K562 (cell line): ENCODE data around the gene MTOR. TPM values are rescaled to one million over a fixed set of nuclear protein-coding genes. Genes with fewer than 3 reads are reported as not detected.

ENCODE experiments used
- ATAC-seq: fragments of 200-7000 bp; cut with Tn5 transposase; 3 replicates; pipeline ENCODE4 v1.9.1; 2020; ENCODE audit warnings: moderate library complexity
- BruUV-seq: library from RNA; stranded (reverse); fragments of 400-500 nt; replicated peaks from 2 replicates; lab custom pipeline; 2021; lab: Mats Ljungman, UMichigan
- CTCF ChIA-PET: fragments of 300-600 bp; formaldehyde crosslinking; extraction: SDS; loops from one replicate; lab custom pipeline; 2021; ENCODE audit warnings: low intra/inter-chr PET ratio; lab: Yijun Ruan, JAX
- POLR2A ChIA-PET: fragments of 300-600, 350-650 bp; sonication (Branson Sonifier 250); formaldehyde crosslinking; extraction: SDS; loops from one replicate; lab custom pipeline; 2021; ENCODE audit warnings: antibody characterized with exemption, inconsistent platforms; lab: Yijun Ruan, JAX
- DNase-seq, 4 experiments: peaks; one replicate each; pipeline versions ENCODE4 v3.0.0 to v3.0.0-alpha.2; 2011 to 2018; ENCODE audit warnings: low spot score in 3 of 4, mixed read lengths in 3 of 4; ENCODE audit errors: extremely low read depth in 1 of 4
- FAIRE-seq: peaks from 2 replicates; lab custom pipeline; 2011; peaks lifted over from hg19 to GRCh38; lab: Jason Lieb, UNC
- H2AFZ ChIP-seq: 2 replicates; pipeline ENCODE4 v1.6.0; 2011; ENCODE audit warnings: low read depth, low read length, control low read depth, inconsistent platforms
- H3K27ac ChIP-seq: fragments of 200-600 bp; 3 replicates; pipeline ENCODE4 v1.8.0; 2011; ENCODE audit warnings: low read depth, mild to moderate bottlenecking, control low read depth, inconsistent platforms, low read length, moderate library complexity, mixed read lengths; ENCODE audit errors: extremely low read depth
- H3K27me3 ChIP-seq, 2 experiments: fragments of 300-600 bp in 1 of 2; 2 replicates in 1 of 2; 3 replicates in 1 of 2; pipeline versions ENCODE4 v1.6.0 to v1.8.0; 2011; ENCODE audit warnings: inconsistent platforms in 2 of 2, low read length in 2 of 2, mild to moderate bottlenecking in 1 of 2, mixed read lengths in 1 of 2, moderate library complexity in 1 of 2; ENCODE audit not compliant: control insufficient read depth in 2 of 2, insufficient read depth in 2 of 2
- H3K36me3 ChIP-seq: fragments of 300-600 bp; 3 replicates; pipeline ENCODE4 v1.8.0; 2011; ENCODE audit warnings: mild to moderate bottlenecking, low read length, inconsistent platforms; ENCODE audit not compliant: control insufficient read depth, insufficient read depth
- H3K4me1 ChIP-seq, 2 experiments: fragments of 200-600 bp in 1 of 2; replicated peaks in 1 of 2; 2 replicates in 1 of 2; 3 replicates in 1 of 2; pipeline versions ENCODE4 v1.5.1 to v1.8.0; 2011; ENCODE audit warnings: inconsistent platforms in 2 of 2, low read length in 2 of 2, mild to moderate bottlenecking in 1 of 2, mixed read lengths in 1 of 2, moderate library complexity in 1 of 2; ENCODE audit not compliant: control insufficient read depth in 2 of 2, insufficient read depth in 2 of 2
- H3K4me2 ChIP-seq: 2 replicates; pipeline ENCODE4 v1.6.1; 2011; ENCODE audit warnings: low read length, control low read depth, inconsistent platforms, mixed read lengths; ENCODE audit not compliant: insufficient read depth
- H3K4me3 ChIP-seq: fragments of 200-600 bp; sonication (generic), shearing (Covaris generic); 2 replicates; pipeline ENCODE4 v1.5.1; 2016; ENCODE audit warnings: control low read depth, inconsistent platforms
- H3K79me2 ChIP-seq: fragments of 200-600 bp; 3 replicates; pipeline ENCODE4 v1.8.0; 2011; ENCODE audit warnings: low read length, inconsistent platforms; ENCODE audit not compliant: control insufficient read depth, insufficient read depth
- H3K9ac ChIP-seq, 2 experiments: 2 replicates each; pipeline versions ENCODE4 v1.6.0 to v1.6.1; 2011; ENCODE audit warnings: low read depth in 2 of 2, low read length in 2 of 2, control low read depth in 1 of 2, inconsistent platforms in 1 of 2, mild to moderate bottlenecking in 1 of 2, mixed read lengths in 1 of 2; ENCODE audit not compliant: insufficient read depth in 1 of 2
- H3K9me1 ChIP-seq: one replicate; pipeline ENCODE4 v1.6.0; 2011; ENCODE audit warnings: inconsistent platforms, mild to moderate bottlenecking, low read length, moderate library complexity; ENCODE audit not compliant: control insufficient read depth, insufficient read depth
- H3K9me3 ChIP-seq: replicated peaks from 2 replicates; pipeline ENCODE4 v1.5.1; 2011; ENCODE audit warnings: low read depth, low read length, inconsistent platforms; ENCODE audit not compliant: control insufficient read depth, insufficient read depth
- H4K20me1 ChIP-seq: replicated peaks from 2 replicates; pipeline ENCODE4 v1.6.1; 2011; ENCODE audit warnings: low read length, inconsistent platforms, mixed read lengths; ENCODE audit not compliant: control insufficient read depth, insufficient read depth
- ARID1B ChIP-seq: fragments of 450-650 bp; IDR thresholded peaks from 2 replicates; pipeline ENCODE4 v1.6.1; 2016; ENCODE audit warnings: antibody characterized with exemption, mild to moderate bottlenecking, inconsistent platforms
- CBFA2T2 ChIP-seq: fragments of 450-650 bp; conservative IDR thresholded peaks from 2 replicates; pipeline ENCODE4 v1.6.1; 2017; ENCODE audit warnings: mild to moderate bottlenecking
- CTCF ChIP-seq, 3 experiments: IDR thresholded peaks in 2 of 3; conservative IDR thresholded peaks in 1 of 3; 2 replicates each; pipeline ENCODE4 v1.5.1; 2011 to 2012; ENCODE audit warnings: low read length in 3 of 3, mild to moderate bottlenecking in 3 of 3, control low read depth in 2 of 3, improper control_type of control experiment in 1 of 3, inconsistent platforms in 1 of 3, low read depth in 1 of 3, mixed read lengths in 1 of 3, moderate library complexity in 1 of 3; ENCODE audit not compliant: insufficient read depth in 2 of 3
- RAD21 ChIP-seq, 2 experiments: fragments of 250-450 bp in 1 of 2; fragments of 450-650 bp in 1 of 2; sonication (Bioruptor Pico) in 1 of 2; formaldehyde crosslinking in 1 of 2; IDR thresholded peaks in 1 of 2; conservative IDR thresholded peaks in 1 of 2; 2 replicates each; pipeline versions ENCODE4 v1.4.0 to v1.8.0; 2020 to 2022; ENCODE audit warnings: mild to moderate bottlenecking in 2 of 2, moderate library complexity in 1 of 2
- WGBS: fragments of 100-300 bp; shearing (Covaris generic); methylation state at CpG from one replicate; pipeline ENCODE4 v1.1.6; 2016; ENCODE audit warnings: low coverage, mixed read lengths; ENCODE audit not compliant: insufficient coverage; ENCODE audit errors: missing lambda C conversion rate; 5-methylcytosine and 5-hydroxymethylcytosine counted together
- in situ Hi-C: fragments of 300-500 bp; cut with MboI; formaldehyde crosslinking; loops from 4 replicates; pipeline ENCODE4 v1.15.0; 2018; ENCODE audit warnings: inconsistent platforms, mixed read lengths
- intact Hi-C: fragments of 100-400 bp; cut with micrococcal nuclease; formaldehyde crosslinking; loops from 2 replicates; pipeline ENCODE4 v1.14.2; 2022
- polyA plus RNA-seq, 8 experiments: library from polyadenylated mRNA; depleted of rRNA in 4 of 8; stranded (reverse) in 5 of 8; unstranded in 3 of 8; fragments of >200 nt; fragmentation: Nextera tagmentation in 2 of 8; fragmentation: Illumina TruSeq in 1 of 8; extraction: Ambion mirVana in 2 of 8; extraction: Trizol in 1 of 8; gene quantifications; 2 replicates each; pipeline versions ENCODE4 v1.2.1 to v1.2.3, GENCODE V29; 2011 to 2014; ENCODE audit warnings: inconsistent platforms in 1 of 8, missing spikeins in 1 of 8
- total RNA-seq, 7 experiments: library from RNA; depleted of rRNA in 6 of 7; stranded (reverse); fragments of >200 nt in 6 of 7; fragmentation: Illumina TruSeq in 2 of 7; extraction: Trizol in 2 of 7; gene quantifications; 2 replicates each; pipeline versions ENCODE4 v1.2.1 to v1.2.3, GENCODE V29; 2011 to 2021; ENCODE audit warnings: low replicate concordance in 1 of 7

Gene MTOR
- total and polyA plus RNA-seq, 9 of the 15 experiments (the other 6 are each of a cell fraction or from before 2014, with no cell fraction given) = 11.4 to 71.4 (median 52.2) TPM

- 0 out of 2 replicates have a peak, but pooled peaks cover 4% of the 10 kb centered on the region for H4K20me1 ChIP-seq
- no peak for DNase-seq
- POLR2A ChIA-PET = interaction anchor here (0.6 to 1.4 kb wide), 2 partner anchors 10 to 192 kb away, joined by 3 to 5 read pairs; partner anchors contain the start of gene DISP3
- TF ChIP-seq ARID1B = no peak
- no peak overlapping the region for H3K4me2 ChIP-seq
- intact Hi-C loops (no loop called here), in situ Hi-C loops (no loop called here)
- no peak overlapping the region for H3K27ac ChIP-seq
- ATAC-seq = no peak
- H3K36me3 ChIP-seq = peaks cover 67% of the 10 kb centered on the region
- H3K9me3 ChIP-seq = no peaks in the 10 kb centered on the region
- H3K79me2 ChIP-seq = peaks cover 16% of the 10 kb centered on the region
- H3K27me3 ChIP-seq = no peaks in the 10 kb centered on the region
- CTCF ChIA-PET = interaction anchor here (0.6 kb wide), 1 partner anchor 436 kb away, joined by 3 read pairs; no protein-coding TSS in a partner anchor
- H2AFZ ChIP-seq = no peak overlapping the region
- no TSS peak for BruUV-seq
- H3K4me1 ChIP-seq = no peaks in the 10 kb centered on the region
- FAIRE-seq = no peak
- no peak overlapping the region for H3K4me3 ChIP-seq
- 88% methylated on average over 3 of the region's 3 CpGs for WGBS
- no peaks in the 10 kb centered on the region for H3K9me1 ChIP-seq
- no peak overlapping the region for H3K9ac ChIP-seq
These were observed 24.5 kb upstream of the MTOR start for GRCh38 chr1:11286735-11287410.

GRCh38 chr1:11285883-11286734, 23.8 kb upstream of the MTOR start:
- BruUV-seq = TSS peak; percentile 8
- CTCF ChIA-PET = no interaction called here
- in situ Hi-C loops = no loop called here

More at GRCh38 chr1:11285883-11286734, 23.8 kb upstream of the MTOR start:
- FAIRE-seq = peak; percentile 37
- H3K27ac ChIP-seq = no peak overlapping the region
- no peaks in the 10 kb centered on the region for H3K9me3 ChIP-seq
- peak; percentile 46; the same call in 1 of the 3 replicates for ATAC-seq
- H3K9ac ChIP-seq = peak overlapping the region in 1 of 2 experiments; percentile 47; a peak in 2 of 4 replicates
- no peaks in the 10 kb centered on the region for H3K4me1 ChIP-seq
- TF ChIP-seq RAD21 (CRISPR knock-in tag; conservative IDR thresholded peaks at IDR 0.05 in 1 of 2, IDR thresholded peaks at IDR 0.05 in 1 of 2) (peak in 1 of 2 experiments; percentile 41; a peak in 2 of 4 replicates), CBFA2T2 (no peak), CTCF (IDR thresholded peaks at IDR 0.05 in 2 of 3, conservative IDR thresholded peaks at IDR 0.05 in 1 of 3; ENCODE audit: insufficient read depth in 2 of 3, low read depth in 1 of 3, low read length in 3 of 3) (peak; percentile 22 to 49 (median 22); a peak in 3 of 6 replicates)
- H4K20me1 ChIP-seq = 0 out of 2 replicates have a peak, but pooled peaks cover 4% of the 10 kb centered on the region
- POLR2A ChIA-PET = interaction anchor here (0.6 to 1.4 kb wide), 2 partner anchors 9 to 193 kb away, joined by 3 to 5 read pairs; partner anchors contain the start of gene DISP3
- H3K79me2 ChIP-seq = peaks cover 20% of the 10 kb centered on the region
- intact Hi-C loops = no loop called here
- 86% methylated on average over 7 of the region's 7 CpGs for WGBS
- H2AFZ ChIP-seq = no peak overlapping the region
- DNase-seq = no peak
- peaks cover 75% of the 10 kb centered on the region for H3K36me3 ChIP-seq
- no peak overlapping the region for H3K4me2 ChIP-seq
- H3K9me1 ChIP-seq = no peaks in the 10 kb centered on the region
- H3K4me3 ChIP-seq = no peak overlapping the region
- no peaks in the 10 kb centered on the region for H3K27me3 ChIP-seq
